Loucy (cell line): ENCODE data around the gene RNF169.

Experiments
- H2AFZ ChIP-seq: fragments of 200-600 bp; sonication (generic); 2 replicates; pipeline ENCODE4 v1.6.0; 2016; ENCODE audit warnings: antibody characterized with exemption, mild to moderate bottlenecking, low read length, moderate library complexity
- H3F3A ChIP-seq: fragments of 200-600 bp; 2 replicates; pipeline ENCODE4 v1.6.0; 2016; ENCODE audit warnings: antibody characterized with exemption, low read depth, mild to moderate bottlenecking
- H3K27me3 ChIP-seq: fragments of 200-600 bp; sonication (generic); 2 replicates; pipeline ENCODE4 v1.6.1; 2014; ENCODE audit warnings: low read length, mild to moderate bottlenecking; ENCODE audit not compliant: insufficient read depth, poor library complexity, severe bottlenecking
- H3K36me3 ChIP-seq: fragments of 200-600 bp; sonication (generic); 2 replicates; pipeline ENCODE4 v1.6.1; 2016; ENCODE audit warnings: low read length; ENCODE audit not compliant: insufficient read depth
- H3K4me1 ChIP-seq: fragments of 200-600 bp; sonication (generic); 2 replicates; pipeline ENCODE4 v1.5.1; 2014; ENCODE audit warnings: low read length, mild to moderate bottlenecking; ENCODE audit not compliant: insufficient read depth, poor library complexity, severe bottlenecking
- H3K4me2 ChIP-seq: fragments of 200-600 bp; sonication (generic); 2 replicates; pipeline ENCODE4 v1.6.0; 2014; ENCODE audit warnings: antibody characterized with exemption, low read length, low read depth, mild to moderate bottlenecking; ENCODE audit not compliant: poor library complexity, severe bottlenecking
- H3K4me3 ChIP-seq: fragments of 200-600 bp; sonication (generic); 2 replicates; pipeline ENCODE4 v1.5.1; 2014; ENCODE audit warnings: low read length, mild to moderate bottlenecking, mixed read lengths; ENCODE audit not compliant: poor library complexity, severe bottlenecking
- H3K79me2 ChIP-seq: fragments of 200-600 bp; sonication (generic); 2 replicates; pipeline ENCODE4 v1.6.1; 2014; ENCODE audit warnings: low read length; ENCODE audit not compliant: insufficient read depth
- H3K9ac ChIP-seq: fragments of 200-600 bp; sonication (generic); 2 replicates; pipeline ENCODE4 v1.6.0; 2014; ENCODE audit warnings: mild to moderate bottlenecking, low read depth, low read length, moderate library complexity; ENCODE audit not compliant: poor library complexity, severe bottlenecking
- H3K9me2 ChIP-seq: fragments of 200-600 bp; sonication (generic); replicated peaks from 2 replicates; pipeline ENCODE4 v1.6.1; 2016; ENCODE audit warnings: low read depth, low read length, mixed read lengths
- H3K9me3 ChIP-seq: fragments of 200-600 bp; sonication (generic); 2 replicates; pipeline ENCODE4 v1.6.1; 2014; ENCODE audit warnings: mild to moderate bottlenecking, antibody characterized with exemption, low read length, low read depth; ENCODE audit not compliant: insufficient read depth
- H4K20me1 ChIP-seq: fragments of 200-600 bp; sonication (generic); 2 replicates; pipeline ENCODE4 v1.6.0; 2014; ENCODE audit warnings: antibody characterized with exemption, low read length, mild to moderate bottlenecking; ENCODE audit not compliant: insufficient read depth, poor library complexity, severe bottlenecking
- CTCF ChIP-seq: fragments of 200-600 bp; sonication (generic); conservative IDR thresholded peaks from 2 replicates; pipeline ENCODE4 v1.5.1; 2014; ENCODE audit warnings: mild to moderate bottlenecking, antibody characterized with exemption, low read length
- EZH2phosphoT487 ChIP-seq: fragments of 200-600 bp; IDR thresholded peaks from 2 replicates; pipeline ENCODE4 v1.6.1; 2018; ENCODE audit warnings: antibody characterized with exemption, mild to moderate bottlenecking, moderate library complexity, borderline replicate concordance

Gene RNF169

GRCh38 chr11:74773476-74773875, 24.8 kb downstream of the RNF169 start:
- TF ChIP-seq EZH2phosphoT487 (no peak), CTCF (no peak)
- H3K9me3 ChIP-seq = no peaks in the 10 kb centered on the region
- H3K36me3 ChIP-seq = 0 out of 2 replicates have a peak, but pooled peaks cover 5% of the 10 kb centered on the region
- H3K9ac ChIP-seq = no peak overlapping the region
- H3K9me2 ChIP-seq = no peaks in the 10 kb centered on the region
- H2AFZ ChIP-seq = no peak overlapping the region
- H3K27me3 ChIP-seq = no peaks in the 10 kb centered on the region
- no peak overlapping the region for H3K4me2 ChIP-seq
- no peaks in the 10 kb centered on the region for H3F3A ChIP-seq
- peaks cover 85% of the 10 kb centered on the region for H3K79me2 ChIP-seq
- no peaks in the 10 kb centered on the region for H3K4me1 ChIP-seq
- H4K20me1 ChIP-seq = peaks cover 18% of the 10 kb centered on the region
- no peak overlapping the region for H3K4me3 ChIP-seq

GRCh38 chr11:74775762-74776161, 27.1 kb downstream of the RNF169 start:
- H3K36me3 ChIP-seq = 0 out of 2 replicates have a peak, but pooled peaks cover 5% of the 10 kb centered on the region
- no peak for TF ChIP-seq CTCF
- TF ChIP-seq EZH2phosphoT487 = no peak
- no peak overlapping the region for H2AFZ ChIP-seq
- H3F3A ChIP-seq = no peaks in the 10 kb centered on the region
- H3K27me3 ChIP-seq = no peaks in the 10 kb centered on the region
- peaks cover 87% of the 10 kb centered on the region for H3K79me2 ChIP-seq
- H3K9me3 ChIP-seq = no peaks in the 10 kb centered on the region
- H3K9me2 ChIP-seq = no peaks in the 10 kb centered on the region
- no peaks in the 10 kb centered on the region for H3K4me1 ChIP-seq
- no peak overlapping the region for H3K9ac ChIP-seq
- H4K20me1 ChIP-seq = peaks cover 19% of the 10 kb centered on the region
- H3K4me3 ChIP-seq = no peak overlapping the region
- no peak overlapping the region for H3K4me2 ChIP-seq

- Histone ChIP-seq H3K4me1 (no peaks in the 10 kb centered on the region), H3K79me2 (peaks cover 87% of the 10 kb centered on the region), H4K20me1 (peaks cover 19% of the 10 kb centered on the region), H3K36me3 (0 out of 2 replicates have a peak, but pooled peaks cover 5% of the 10 kb centered on the region), H3F3A (no peaks in the 10 kb centered on the region), H3K4me3 (no peak overlapping the region), H3K9ac (no peak overlapping the region), H2AFZ (no peak overlapping the region), H3K9me2 (no peaks in the 10 kb centered on the region), H3K9me3 (no peaks in the 10 kb centered on the region), H3K27me3 (no peaks in the 10 kb centered on the region), H3K4me2 (no peak overlapping the region)
- TF ChIP-seq CTCF (no peak), EZH2phosphoT487 (no peak)
Measured at GRCh38 chr11:74776546-74776945, 27.9 kb downstream of the RNF169 start.
